ENCODE measurements around the gene LEMD2.

The LEMD2 gene

DNA sequence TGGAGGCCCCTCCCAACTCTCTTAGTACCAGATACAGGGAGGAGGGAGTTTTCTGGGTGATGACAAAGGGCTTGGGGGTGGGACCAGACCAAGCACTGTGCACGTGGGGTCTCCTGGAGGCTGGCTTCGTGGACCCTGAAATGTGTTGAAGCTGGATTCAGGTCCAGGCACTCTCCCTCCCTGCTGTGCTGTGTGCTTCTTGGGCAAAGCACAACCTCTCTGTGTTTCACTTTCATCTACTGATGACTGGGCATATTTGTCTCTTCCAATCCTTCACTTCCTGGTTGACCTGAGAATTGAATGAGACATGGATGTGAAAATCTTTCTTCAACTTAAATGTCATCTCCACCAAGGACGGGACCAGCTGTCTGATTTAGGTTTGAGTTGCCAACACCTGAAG, 29.4 kb upstream of the LEMD2 start:
- no peak for DNase-seq (ENCODE audit: low read depth)
- in situ Hi-C loops (cut with HindIII; ENCODE audit: low sequenced_read_pairs), result no loop called here
- no peak overlapping the region for H3K4me3 ChIP-seq (ENCODE audit: low read depth, low read length)
- TF ChIP-seq, protein P1, sequence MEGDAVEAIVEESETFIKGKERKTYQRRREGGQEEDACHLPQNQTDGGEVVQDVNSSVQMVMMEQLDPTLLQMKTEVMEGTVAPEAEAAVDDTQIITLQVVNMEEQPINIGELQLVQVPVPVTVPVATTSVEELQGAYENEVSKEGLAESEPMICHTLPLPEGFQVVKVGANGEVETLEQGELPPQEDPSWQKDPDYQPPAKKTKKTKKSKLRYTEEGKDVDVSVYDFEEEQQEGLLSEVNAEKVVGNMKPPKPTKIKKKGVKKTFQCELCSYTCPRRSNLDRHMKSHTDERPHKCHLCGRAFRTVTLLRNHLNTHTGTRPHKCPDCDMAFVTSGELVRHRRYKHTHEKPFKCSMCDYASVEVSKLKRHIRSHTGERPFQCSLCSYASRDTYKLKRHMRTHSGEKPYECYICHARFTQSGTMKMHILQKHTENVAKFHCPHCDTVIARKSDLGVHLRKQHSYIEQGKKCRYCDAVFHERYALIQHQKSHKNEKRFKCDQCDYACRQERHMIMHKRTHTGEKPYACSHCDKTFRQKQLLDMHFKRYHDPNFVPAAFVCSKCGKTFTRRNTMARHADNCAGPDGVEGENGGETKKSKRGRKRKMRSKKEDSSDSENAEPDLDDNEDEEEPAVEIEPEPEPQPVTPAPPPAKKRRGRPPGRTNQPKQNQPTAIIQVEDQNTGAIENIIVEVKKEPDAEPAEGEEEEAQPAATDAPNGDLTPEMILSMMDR (IDR thresholded peaks at IDR 0.05; ENCODE audit: low read depth, low read length, missing control alignments), result no peak

DNA sequence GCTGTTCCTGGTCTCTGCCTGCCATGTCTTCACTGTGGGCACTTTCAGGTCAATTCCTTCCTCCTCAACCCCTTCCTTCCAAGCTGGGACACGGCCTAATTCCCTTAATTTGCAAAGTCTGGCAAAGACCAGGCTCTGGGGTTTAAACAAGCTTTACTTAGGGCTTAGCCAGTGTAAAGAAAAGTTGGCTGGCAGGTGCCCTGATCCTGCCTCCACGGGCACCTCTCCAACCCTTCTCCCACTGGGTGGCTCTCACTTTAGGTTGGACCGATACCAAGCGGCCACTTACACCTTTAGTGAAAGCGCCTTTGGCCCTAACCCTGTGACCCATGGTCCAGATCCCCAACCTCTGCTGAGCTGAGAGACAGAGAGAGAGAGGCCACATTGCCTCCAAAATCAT, 28.6 kb upstream of the LEMD2 start:
- TF ChIP-seq, protein P1 (IDR thresholded peaks at IDR 0.05; ENCODE audit: low read depth, low read length, missing control alignments), result no peak
- in situ Hi-C loops (cut with HindIII; ENCODE audit: low sequenced_read_pairs), result no loop called here

DNA sequence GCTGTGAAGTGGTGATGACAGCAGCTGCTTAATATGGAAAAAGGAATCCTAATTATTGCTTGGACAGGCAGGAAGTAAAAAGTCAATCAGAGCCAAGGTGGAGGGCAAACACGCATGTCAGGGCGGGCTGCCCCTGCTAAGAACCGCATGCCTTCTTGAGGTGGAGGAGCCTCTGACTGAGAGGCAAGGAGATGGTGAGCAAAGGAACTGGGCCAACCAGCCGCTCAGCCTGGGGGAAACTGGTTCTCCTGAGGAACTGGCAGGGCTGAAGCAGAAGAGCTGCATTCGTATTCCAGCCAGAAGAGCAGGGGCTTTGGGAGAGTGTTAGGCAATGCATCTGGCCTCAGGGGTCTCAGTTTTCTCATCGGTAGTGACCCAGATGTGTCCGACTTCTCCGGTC, 28.0 kb upstream of the LEMD2 start:
- TF ChIP-seq, protein P1 (IDR thresholded peaks at IDR 0.05; ENCODE audit: low read depth, low read length, missing control alignments), result no peak
- H3K4me3 ChIP-seq (ENCODE audit: low read depth, low read length), result no peak overlapping the region
- in situ Hi-C loops (cut with HindIII; ENCODE audit: low sequenced_read_pairs), result no loop called here
- no peak for DNase-seq (ENCODE audit: low read depth)

More for the DNA sequence above, 28.6 kb upstream of the LEMD2 start:
- H3K4me3 ChIP-seq (ENCODE audit: low read depth, low read length), result no peak overlapping the region
- no peak for DNase-seq (ENCODE audit: low read depth)

DNA sequence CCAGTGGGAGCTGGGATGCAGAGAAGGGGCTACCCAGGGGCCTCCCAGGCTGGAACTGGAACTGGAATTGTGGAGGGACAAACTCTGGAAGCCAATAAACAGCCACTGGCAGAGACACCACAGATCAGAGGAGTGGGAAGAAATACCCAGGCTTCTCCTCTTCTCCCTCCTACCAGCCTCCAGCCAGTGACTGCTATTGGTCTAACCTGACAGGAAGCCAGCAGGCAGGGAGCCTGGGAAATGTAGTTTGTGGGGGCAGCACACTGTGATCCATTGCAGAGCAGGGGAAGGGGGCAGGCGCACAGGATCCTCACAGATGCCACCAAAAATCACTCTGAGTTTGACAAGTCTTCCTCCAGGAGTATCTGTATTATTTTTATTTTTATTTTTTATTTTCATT, 26.9 kb upstream of the LEMD2 start:
- no peak overlapping the region for H3K4me3 ChIP-seq (ENCODE audit: low read depth, low read length)
- in situ Hi-C loops (cut with HindIII; ENCODE audit: low sequenced_read_pairs), result no loop called here

DNA sequence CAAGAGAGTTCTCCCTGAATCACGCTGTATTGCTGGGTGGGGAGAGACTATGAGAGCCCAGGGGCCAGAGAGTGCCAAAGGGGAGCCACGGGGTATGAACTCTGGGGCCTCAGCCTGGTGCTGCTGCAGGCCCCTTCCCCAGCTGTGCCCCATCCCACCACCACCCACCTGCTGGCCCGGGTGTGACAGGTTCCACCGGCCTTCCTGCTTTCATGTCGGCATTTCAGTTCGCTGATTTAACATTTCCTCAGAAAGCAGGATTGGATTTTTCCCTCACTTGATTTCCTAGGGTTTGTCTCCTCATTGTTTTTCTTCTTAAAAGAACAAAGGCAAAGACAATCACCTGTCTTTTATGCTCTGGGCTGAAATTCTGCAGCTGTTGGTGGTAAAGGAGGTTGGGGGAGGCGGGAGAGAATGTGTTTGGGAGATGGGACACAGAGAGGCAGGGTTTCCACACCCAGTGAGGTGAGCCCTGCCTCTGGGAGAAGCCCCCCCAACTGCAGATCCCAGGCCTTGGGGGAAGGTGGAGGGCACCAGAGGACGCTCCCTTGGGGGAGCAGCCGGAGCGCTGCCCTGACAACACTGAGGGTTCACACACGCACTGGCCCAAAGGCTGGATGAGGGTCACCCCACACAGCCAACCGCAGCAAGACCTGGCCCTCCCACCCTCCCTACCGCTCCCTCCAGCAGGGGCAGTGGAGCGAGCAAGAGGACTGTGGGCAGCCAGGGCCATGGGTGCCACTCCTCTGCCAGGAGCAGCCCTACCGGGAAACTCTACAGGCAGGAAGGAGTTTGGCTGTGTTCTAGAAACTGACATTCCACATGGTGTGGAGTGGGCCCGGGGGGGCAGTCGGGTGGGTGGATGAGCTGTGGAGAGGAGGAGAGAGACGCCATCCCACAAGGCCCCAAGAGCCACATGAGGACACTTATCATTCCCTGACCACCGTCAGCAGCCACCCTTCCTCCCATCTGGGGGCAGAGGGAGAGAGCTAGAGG, 25.4 kb upstream of the LEMD2 start:
- TF ChIP-seq, protein P1 (IDR thresholded peaks at IDR 0.05; ENCODE audit: low read depth, low read length, missing control alignments), result no peak

More for the DNA sequence above, 26.9 kb upstream of the LEMD2 start:
- no peak for DNase-seq (ENCODE audit: low read depth)
- TF ChIP-seq, protein P1 (IDR thresholded peaks at IDR 0.05; ENCODE audit: low read depth, low read length, missing control alignments), result no peak

DNA sequence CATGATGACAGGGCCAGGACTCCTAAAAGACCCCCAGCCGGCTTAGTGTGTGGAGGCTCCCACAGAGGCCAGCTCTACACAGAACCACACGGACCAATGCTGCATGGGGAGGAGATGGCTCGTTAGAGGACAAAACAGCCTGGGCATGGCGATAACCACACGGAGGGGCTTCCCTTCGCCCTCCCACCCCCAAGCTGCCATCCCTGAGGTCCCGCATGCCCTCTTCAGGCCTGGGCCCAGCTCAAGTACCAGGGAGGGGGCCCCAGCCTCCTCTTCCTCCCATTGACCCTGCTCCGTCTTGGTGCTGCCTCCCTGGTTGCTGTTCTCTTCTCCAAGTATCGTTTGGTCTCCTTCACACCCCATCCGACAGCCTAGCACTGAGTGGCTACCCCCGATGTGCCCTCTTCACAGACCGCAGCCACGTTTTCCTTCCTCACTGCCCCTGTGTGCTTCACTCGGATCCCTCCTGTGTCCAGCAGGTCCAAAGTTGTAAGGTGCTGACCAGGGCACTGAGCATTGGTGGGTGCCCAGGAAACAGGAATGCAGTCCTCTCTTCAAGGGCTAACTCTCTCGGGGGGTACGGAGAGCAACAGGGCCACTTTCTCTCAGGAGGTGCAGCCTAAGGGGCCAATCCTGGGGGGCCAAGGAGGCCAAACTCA, 24.4 kb upstream of the LEMD2 start:
- H3K4me3 ChIP-seq (ENCODE audit: low read depth, low read length), result no peak overlapping the region
- no peak for DNase-seq (ENCODE audit: low read depth)
- in situ Hi-C loops (cut with HindIII; ENCODE audit: low sequenced_read_pairs), result no loop called here
- TF ChIP-seq, protein P1 (IDR thresholded peaks at IDR 0.05; ENCODE audit: low read depth, low read length, missing control alignments), result no peak

More for the DNA sequence above, 25.4 kb upstream of the LEMD2 start:
- in situ Hi-C loops (cut with HindIII; ENCODE audit: low sequenced_read_pairs), result no loop called here
- no peak for DNase-seq (ENCODE audit: low read depth)
- no peak overlapping the region for H3K4me3 ChIP-seq (ENCODE audit: low read depth, low read length)
